Endodermal cell (in vitro differentiated cells): ENCODE measurements around the gene TMEM86B. TPM values are rescaled to one million over a fixed set of nuclear protein-coding genes. Genes with fewer than 3 reads are reported as not detected.

Experiments used
- DNase-seq: peaks from one replicate; pipeline ENCODE4 v3.0.0-alpha.2; 2017
- H3K27ac ChIP-seq: 2 replicates; pipeline ENCODE4 v1.5.1; 2013; ENCODE audit warnings: mild to moderate bottlenecking, low read depth, low read length, moderate library complexity
- H3K27me3 ChIP-seq: 2 replicates; pipeline ENCODE4 v1.6.1; 2013; ENCODE audit warnings: mild to moderate bottlenecking, low read length, moderate library complexity; ENCODE audit not compliant: insufficient read depth, control insufficient read depth, poor library complexity, severe bottlenecking
- H3K36me3 ChIP-seq: 2 replicates; pipeline ENCODE4 v1.7.0; 2013; ENCODE audit warnings: mild to moderate bottlenecking, low read length, moderate library complexity; ENCODE audit not compliant: control insufficient read depth, insufficient read depth
- H3K4me1 ChIP-seq: one replicate; pipeline ENCODE4 v1.7.0; 2013; ENCODE audit warnings: low read length; ENCODE audit not compliant: control insufficient read depth, insufficient read depth
- H3K4me3 ChIP-seq: 2 replicates; pipeline ENCODE4 v1.5.1; 2013; ENCODE audit warnings: mild to moderate bottlenecking, low read length, moderate library complexity
- H3K9ac ChIP-seq: 2 replicates; pipeline ENCODE4 v1.6.1; 2013; ENCODE audit warnings: mild to moderate bottlenecking, low read length, moderate library complexity; ENCODE audit not compliant: poor library complexity, severe bottlenecking; ENCODE audit errors: extremely low read depth
- H3K9me3 ChIP-seq: 2 replicates; pipeline ENCODE4 v1.6.1; 2013; ENCODE audit warnings: mild to moderate bottlenecking, low read length, moderate library complexity; ENCODE audit not compliant: control insufficient read depth
- H3K27ac Mint-ChIP-seq: 2 replicates; pipeline ENCODE4 v1.8.0; 2020; ENCODE audit warnings: mixed read lengths
- H3K27me3 Mint-ChIP-seq: 2 replicates; pipeline ENCODE4 v1.8.0; 2021; ENCODE audit warnings: mild to moderate bottlenecking, mixed read lengths; ENCODE audit not compliant: insufficient read depth
- H3K36me3 Mint-ChIP-seq: 2 replicates; pipeline ENCODE4 v1.8.0; 2020; ENCODE audit warnings: low read depth, mixed read lengths
- H3K4me1 Mint-ChIP-seq: 2 replicates; pipeline ENCODE4 v1.8.0; 2020; ENCODE audit warnings: mixed read lengths
- H3K4me3 Mint-ChIP-seq: 2 replicates; pipeline ENCODE4 v1.8.0; 2020; ENCODE audit warnings: mild to moderate bottlenecking, moderate library complexity, mixed read lengths
- H3K9me3 Mint-ChIP-seq: 2 replicates; pipeline ENCODE4 v1.8.0; 2020; ENCODE audit warnings: mild to moderate bottlenecking, mixed read lengths
- WGBS, 2 experiments: methylation state at CpG; one replicate each; pipeline versions ENCODE4 v1.1.5 to v1.1.7; 2013; ENCODE audit warnings: missing lambda C conversion rate in 2 of 2, mixed read lengths in 1 of 2; ENCODE audit not compliant: insufficient coverage in 1 of 2, insufficient read length in 1 of 2; 5-methylcytosine and 5-hydroxymethylcytosine counted together
- total RNA-seq, 2 donors: library from RNA; stranded (reverse); fragmentation: NEBNext Ultra II Directional in 1 of 2; extraction: Animal tissue kit (Norgen Biotek cat#: 25700) in 1 of 2; gene quantifications; 2 replicates in 1 of 2; 3 replicates in 1 of 2; pipeline ENCODE4 v1.2.1, GENCODE V29; 2021
- TF ChIP-seq, protein P1 (sequence below): fragments of 200-600 bp; sonication (generic); conservative IDR thresholded peaks from 2 replicates; pipeline ENCODE4 v1.5.0; 2021; ENCODE audit warnings: antibody characterized with exemption, mild to moderate bottlenecking

TMEM86B gene
- total RNA-seq, 2 donors from 2014 or later: 2.9 to 5.9 TPM

DNA sequence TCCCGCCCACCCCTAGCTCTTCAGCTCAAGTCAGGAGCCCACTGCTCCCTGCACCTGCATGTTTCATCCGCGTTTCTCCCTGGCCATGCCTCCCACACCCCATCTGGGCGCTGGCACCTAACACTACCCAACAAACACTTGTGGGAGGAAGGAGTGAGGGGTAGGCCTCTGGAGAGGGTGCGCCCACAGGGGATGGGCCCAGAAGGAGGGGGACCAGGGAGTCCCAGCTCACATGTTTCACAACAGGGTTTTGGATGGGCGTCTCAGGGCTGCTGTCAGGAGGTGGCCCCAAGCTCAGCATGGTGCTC lies 12.1 kb upstream of the TMEM86B start:
- 99 to 100% methylated on average over 1 to 5 of the region's 6 CpGs for WGBS, 2 experiments
- no peak overlapping the region for H3K27ac ChIP-seq
- DNase-seq: no peak
- H3K27me3 ChIP-seq: no peaks in the 10 kb centered on the region
- peaks cover 62% of the 10 kb centered on the region for H3K36me3 ChIP-seq
- peaks cover 62% of the 10 kb centered on the region for H3K36me3 Mint-ChIP-seq
- H3K4me1 ChIP-seq: no peaks in the 10 kb centered on the region
- H3K4me1 Mint-ChIP-seq: no peaks in the 10 kb centered on the region
- no peaks in the 10 kb centered on the region for H3K27me3 Mint-ChIP-seq
- H3K9me3 ChIP-seq: no peaks in the 10 kb centered on the region
- no peaks in the 10 kb centered on the region for H3K9me3 Mint-ChIP-seq
- no peak overlapping the region for H3K4me3 ChIP-seq
- TF ChIP-seq, protein P1, sequence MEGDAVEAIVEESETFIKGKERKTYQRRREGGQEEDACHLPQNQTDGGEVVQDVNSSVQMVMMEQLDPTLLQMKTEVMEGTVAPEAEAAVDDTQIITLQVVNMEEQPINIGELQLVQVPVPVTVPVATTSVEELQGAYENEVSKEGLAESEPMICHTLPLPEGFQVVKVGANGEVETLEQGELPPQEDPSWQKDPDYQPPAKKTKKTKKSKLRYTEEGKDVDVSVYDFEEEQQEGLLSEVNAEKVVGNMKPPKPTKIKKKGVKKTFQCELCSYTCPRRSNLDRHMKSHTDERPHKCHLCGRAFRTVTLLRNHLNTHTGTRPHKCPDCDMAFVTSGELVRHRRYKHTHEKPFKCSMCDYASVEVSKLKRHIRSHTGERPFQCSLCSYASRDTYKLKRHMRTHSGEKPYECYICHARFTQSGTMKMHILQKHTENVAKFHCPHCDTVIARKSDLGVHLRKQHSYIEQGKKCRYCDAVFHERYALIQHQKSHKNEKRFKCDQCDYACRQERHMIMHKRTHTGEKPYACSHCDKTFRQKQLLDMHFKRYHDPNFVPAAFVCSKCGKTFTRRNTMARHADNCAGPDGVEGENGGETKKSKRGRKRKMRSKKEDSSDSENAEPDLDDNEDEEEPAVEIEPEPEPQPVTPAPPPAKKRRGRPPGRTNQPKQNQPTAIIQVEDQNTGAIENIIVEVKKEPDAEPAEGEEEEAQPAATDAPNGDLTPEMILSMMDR: no peak
- H3K4me3 Mint-ChIP-seq: no peak overlapping the region
- H3K9ac ChIP-seq: no peak overlapping the region
- no peak overlapping the region for H3K27ac Mint-ChIP-seq

DNA sequence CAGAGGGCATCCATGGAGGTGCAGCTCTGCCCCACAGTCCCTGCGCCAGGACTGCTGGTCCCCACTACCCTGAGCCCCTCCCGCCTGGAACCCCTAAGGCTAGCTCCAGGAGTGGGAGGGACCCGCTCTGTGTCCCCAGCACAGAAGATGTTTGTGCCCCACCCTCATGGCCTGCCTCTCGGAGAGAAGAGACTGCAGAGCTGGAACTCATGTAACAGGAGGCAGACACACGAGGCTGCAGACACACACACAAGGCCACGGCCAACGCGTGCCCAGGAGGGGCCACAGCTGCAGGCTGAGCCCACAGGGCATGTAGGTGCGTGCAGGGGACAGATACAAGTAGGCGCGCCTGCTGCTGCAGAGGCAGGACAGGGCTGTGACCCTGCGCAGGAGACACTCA lies 10.4 kb upstream of the TMEM86B start:
- no peak overlapping the region for H3K27ac ChIP-seq
- 97 to 98% methylated on average over 7 to 12 of the region's 12 CpGs for WGBS, 2 experiments
- H3K9ac ChIP-seq: no peak overlapping the region
- no peak overlapping the region for H3K4me3 Mint-ChIP-seq
- no peak overlapping the region for H3K27ac Mint-ChIP-seq
- TF ChIP-seq, protein P1: no peak
- no peaks in the 10 kb centered on the region for H3K4me1 ChIP-seq
- H3K36me3 Mint-ChIP-seq: peaks cover 68% of the 10 kb centered on the region
- no peaks in the 10 kb centered on the region for H3K9me3 ChIP-seq
- H3K9me3 Mint-ChIP-seq: no peaks in the 10 kb centered on the region
- H3K4me1 Mint-ChIP-seq: no peaks in the 10 kb centered on the region
- DNase-seq: no peak
- H3K27me3 Mint-ChIP-seq: no peaks in the 10 kb centered on the region
- no peaks in the 10 kb centered on the region for H3K27me3 ChIP-seq
- H3K36me3 ChIP-seq: peaks cover 60% of the 10 kb centered on the region
- H3K4me3 ChIP-seq: no peak overlapping the region

GRCh38 chr19:55238030-55238429 lies 9.5 kb upstream of the TMEM86B start:
- Histone ChIP-seq H3K36me3 (peaks cover 58% of the 10 kb centered on the region), H3K9me3 (no peaks in the 10 kb centered on the region), H3K27me3 (no peaks in the 10 kb centered on the region), H3K27ac (no peak overlapping the region), H3K4me3 (no peak overlapping the region), H3K9ac (no peak overlapping the region), H3K4me1 (no peaks in the 10 kb centered on the region)
- Mint-ChIP-seq H3K4me1 (no peaks in the 10 kb centered on the region), H3K27me3 (no peaks in the 10 kb centered on the region), H3K4me3 (no peak overlapping the region), H3K36me3 (peaks cover 67% of the 10 kb centered on the region), H3K9me3 (no peaks in the 10 kb centered on the region), H3K27ac (no peak overlapping the region)
- DNase-seq: no peak
- 90 to 97% methylated on average over 8 of the region's 8 CpGs for WGBS, 2 experiments
- TF ChIP-seq, protein P1: no peak
